Suppressor macrophage (primary cell): Measurements from ENCODE around the gene TBC1D25.

Experiments used
- DNase-seq, 4 experiments: peaks; one replicate each; pipeline ENCODE4 v3.0.0-alpha.2; 2020 to 2022

The TBC1D25 gene

GRCh38 chrX:48560056-48560455 is 20.5 kb downstream of the TBC1D25 start:
- DNase-seq, result no peak

GRCh38 chrX:48560681-48561080 is 21.2 kb downstream of the TBC1D25 start:
- no peak for DNase-seq

- DNase-seq, result peak; percentile 18 to 69 (median 48)
These were observed 30.4 kb downstream of the TBC1D25 start for GRCh38 chrX:48569958-48570357.

- DNase-seq, result peak; percentile 57 to 79 (median 62)
These were observed 34.3 kb downstream of the TBC1D25 start for GRCh38 chrX:48573690-48574269.

GRCh38 chrX:48574270-48575266 is 35.1 kb downstream of the TBC1D25 start, which contains the start of gene RBM3:
RBM3 (plus strand) TSS chrX:48574484; CDS start chrX:48575181, 697 bp downstream.
- DNase-seq, result peak; percentile 92 to 96 (median 95)

- no peak for DNase-seq
These were observed 36.1 kb downstream of the TBC1D25 start for GRCh38 chrX:48575642-48576041.

GRCh38 chrX:48576108-48576507 is 36.6 kb downstream of the TBC1D25 start:
- DNase-seq, result no peak

- no peak for DNase-seq
These were observed 39.2 kb downstream of the TBC1D25 start for GRCh38 chrX:48578661-48579128.

- DNase-seq, result no peak
These were observed 39.7 kb downstream of the TBC1D25 start for GRCh38 chrX:48579259-48579658.

- DNase-seq, result no peak
These were observed 41.1 kb downstream of the TBC1D25 start for GRCh38 chrX:48580662-48581061.

- no peak for DNase-seq
These were observed 45.2 kb downstream of the TBC1D25 start for GRCh38 chrX:48584698-48585097.

- DNase-seq, result no peak
These were observed 50.1 kb downstream of the TBC1D25 start for GRCh38 chrX:48589482-48590162.

- DNase-seq, result no peak
These were observed 50.9 kb downstream of the TBC1D25 start for GRCh38 chrX:48590203-48591103.

GRCh38 chrX:48591255-48591791 is 51.8 kb downstream of the TBC1D25 start:
- DNase-seq, result no peak

- no peak for DNase-seq
These were observed 53.5 kb downstream of the TBC1D25 start for GRCh38 chrX:48592971-48593370.

- no peak for DNase-seq
These were observed 56.4 kb downstream of the TBC1D25 start for GRCh38 chrX:48595929-48596328.

GRCh38 chrX:48597353-48598264 is 58.1 kb downstream of the TBC1D25 start, which contains the start of gene WDR13:
WDR13 (plus strand) TSS chrX:48597492; CDS start chrX:48597997, 505 bp downstream.
- peak; percentile 89 to 94 (median 94) for DNase-seq

- DNase-seq, result no peak
These were observed 59.1 kb downstream of the TBC1D25 start for GRCh38 chrX:48598614-48599013.

GRCh38 chrX:48599341-48599740 is 59.8 kb downstream of the TBC1D25 start:
- DNase-seq, result no peak

- no peak for DNase-seq
These were observed 60.7 kb downstream of the TBC1D25 start for GRCh38 chrX:48600226-48600625.
